Mesenchymal stem cell (in vitro differentiated cells and primary cell): ENCODE measurements around the gene EXOG.

Experiments
- DNase-seq: peaks from one replicate; pipeline ENCODE4 v3.0.0-alpha.2; 2013
- H2AFZ ChIP-seq: one replicate; pipeline ENCODE4 v1.6.1; 2013; ENCODE audit warnings: low read depth, mild to moderate bottlenecking, control low read depth, inconsistent platforms, low read length, moderate library complexity
- H2AK5ac ChIP-seq: 2 replicates; pipeline ENCODE4 v1.6.1; 2013; ENCODE audit warnings: low read length, moderate library complexity, mild to moderate bottlenecking, inconsistent platforms; ENCODE audit not compliant: severe bottlenecking
- H2BK120ac ChIP-seq: one replicate; pipeline ENCODE4 v1.6.1; 2013; ENCODE audit warnings: low read depth, mild to moderate bottlenecking, inconsistent platforms, low read length, moderate library complexity
- H2BK12ac ChIP-seq, 2 experiments: one replicate each; pipeline ENCODE4 v1.6.1; 2013; ENCODE audit warnings: inconsistent platforms in 2 of 2, low read length in 2 of 2, mild to moderate bottlenecking in 2 of 2, moderate library complexity in 2 of 2, control low read depth in 1 of 2
- H2BK15ac ChIP-seq: one replicate; pipeline ENCODE4 v1.6.1; 2013; ENCODE audit warnings: mild to moderate bottlenecking, low read depth, inconsistent platforms; ENCODE audit not compliant: poor library complexity, severe bottlenecking
- H2BK5ac ChIP-seq: 2 replicates; pipeline ENCODE4 v1.6.1; 2013; ENCODE audit warnings: low read depth, mild to moderate bottlenecking, low read length, control low read depth, inconsistent platforms; ENCODE audit not compliant: poor library complexity, severe bottlenecking
- H3K14ac ChIP-seq, 2 experiments: one replicate each; pipeline ENCODE4 v1.6.1; 2013; ENCODE audit warnings: inconsistent platforms in 2 of 2, low read length in 2 of 2, control low read depth in 1 of 2, mild to moderate bottlenecking in 1 of 2, moderate library complexity in 1 of 2
- H3K18ac ChIP-seq, 2 experiments: one replicate each; pipeline ENCODE4 v1.6.1; 2013; ENCODE audit warnings: inconsistent platforms in 2 of 2, low read length in 2 of 2, control low read depth in 1 of 2, low read depth in 1 of 2, mild to moderate bottlenecking in 1 of 2
- H3K23ac ChIP-seq, 2 experiments: one replicate each; pipeline ENCODE4 v1.6.1; 2013; ENCODE audit warnings: inconsistent platforms in 2 of 2, low read length in 2 of 2, mild to moderate bottlenecking in 2 of 2, moderate library complexity in 2 of 2, control low read depth in 1 of 2
- H3K27ac ChIP-seq: 2 replicates; pipeline ENCODE4 v1.5.1; 2013; ENCODE audit warnings: mild to moderate bottlenecking, moderate library complexity, low read length, control low read depth, inconsistent platforms; ENCODE audit not compliant: poor library complexity, severe bottlenecking
- H3K27me3 ChIP-seq, 2 experiments: 2 replicates each; pipeline versions ENCODE4 v1.6.1 to v1.7.0; 2013; ENCODE audit warnings: low read length in 2 of 2, mild to moderate bottlenecking in 2 of 2, moderate library complexity in 2 of 2, control low read depth in 1 of 2, inconsistent platforms in 1 of 2; ENCODE audit not compliant: control insufficient read depth in 1 of 2, insufficient read depth in 1 of 2
- H3K36me3 ChIP-seq, 2 experiments: 2 replicates each; pipeline versions ENCODE4 v1.6.1 to v1.7.0; 2013; ENCODE audit warnings: low read length in 2 of 2, control low read depth in 1 of 2, inconsistent platforms in 1 of 2, low read depth in 1 of 2, mild to moderate bottlenecking in 1 of 2; ENCODE audit not compliant: insufficient read depth in 2 of 2, control insufficient read depth in 1 of 2
- H3K4ac ChIP-seq, 2 experiments: one replicate each; pipeline ENCODE4 v1.6.1; 2013; ENCODE audit warnings: inconsistent platforms in 2 of 2, low read length in 2 of 2, mild to moderate bottlenecking in 2 of 2, moderate library complexity in 2 of 2, control low read depth in 1 of 2, low read depth in 1 of 2
- H3K4me1 ChIP-seq: 2 replicates; pipeline ENCODE4 v1.6.1; 2013; ENCODE audit warnings: low read depth, low read length, control low read depth; ENCODE audit not compliant: control insufficient read depth, insufficient read depth
- H3K4me2 ChIP-seq: 2 replicates; pipeline ENCODE4 v1.6.1; 2013; ENCODE audit warnings: low read length, mild to moderate bottlenecking, inconsistent platforms; ENCODE audit not compliant: poor library complexity, severe bottlenecking
- H3K4me3 ChIP-seq, 2 experiments: 2 replicates each; pipeline versions ENCODE4 v1.5.1 to v1.7.0; 2013; ENCODE audit warnings: low read length in 2 of 2, mild to moderate bottlenecking in 2 of 2, control low read depth in 1 of 2, low read depth in 1 of 2; ENCODE audit not compliant: insufficient read depth in 1 of 2
- H3K79me1 ChIP-seq: replicated peaks from 2 replicates; pipeline ENCODE4 v1.6.1; 2013; ENCODE audit warnings: mild to moderate bottlenecking, control low read depth, low read length, inconsistent platforms; ENCODE audit not compliant: poor library complexity, severe bottlenecking
- H3K9ac ChIP-seq: 2 replicates; pipeline ENCODE4 v1.7.0; 2013; ENCODE audit warnings: mild to moderate bottlenecking, low read length, moderate library complexity
- H3K9me3 ChIP-seq: 2 replicates; pipeline ENCODE4 v1.7.0; 2013; ENCODE audit warnings: mild to moderate bottlenecking, low read length; ENCODE audit not compliant: control insufficient read depth
- H4K8ac ChIP-seq: one replicate; pipeline ENCODE4 v1.6.1; 2013; ENCODE audit warnings: inconsistent platforms, mild to moderate bottlenecking, low read length, moderate library complexity
- H4K91ac ChIP-seq: one replicate; pipeline ENCODE4 v1.6.1; 2013; ENCODE audit warnings: mild to moderate bottlenecking, low read length, inconsistent platforms
- WGBS: methylation state at CpG from one replicate; pipeline ENCODE4 v1.1.7; 2013; ENCODE audit warnings: mixed read lengths; 5-methylcytosine and 5-hydroxymethylcytosine counted together

EXOG gene

DNA sequence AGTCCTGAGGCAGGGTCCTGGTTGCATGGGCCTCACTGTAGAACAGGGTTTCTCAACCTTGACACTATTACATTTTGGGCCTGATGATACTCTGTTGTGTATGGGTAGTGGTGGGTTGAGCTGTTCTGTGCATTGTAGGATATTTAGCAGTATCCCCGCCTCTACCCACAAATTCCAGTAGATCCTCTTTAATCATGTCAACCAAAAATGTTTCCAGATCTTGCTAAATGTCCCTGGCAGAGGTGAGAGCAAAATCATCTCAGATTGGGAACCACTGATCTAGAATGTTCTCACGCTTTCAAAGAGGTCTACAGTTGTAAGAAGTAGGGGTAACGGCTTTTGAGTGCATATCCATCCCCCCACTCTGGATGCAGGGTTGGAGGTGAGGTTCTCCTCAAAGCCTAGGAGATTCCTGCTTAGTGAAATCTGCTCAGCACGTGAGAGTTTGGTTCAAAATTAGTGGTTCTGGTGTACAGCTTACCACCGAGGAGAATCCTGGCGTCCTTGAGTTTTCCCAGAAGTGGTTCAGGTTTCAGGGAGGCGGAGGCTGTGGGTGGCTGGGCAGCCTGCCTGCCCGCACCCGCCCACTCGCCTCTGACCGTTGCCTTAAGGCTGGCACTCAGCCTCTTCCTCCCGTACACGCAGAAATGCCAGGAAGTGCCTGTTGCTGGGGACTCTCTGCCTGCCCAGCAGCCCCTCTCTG is 37.2 kb upstream of the EXOG start:
- no peaks in the 10 kb centered on the region for H3K36me3 ChIP-seq
- H3K4me1 ChIP-seq: peaks cover 20% of the 10 kb centered on the region
- no peak overlapping the region for H3K23ac ChIP-seq
- no peak overlapping the region for H3K4ac ChIP-seq
- no peak overlapping the region for H3K4me2 ChIP-seq
- no peak overlapping the region for H2BK5ac ChIP-seq
- H3K9ac ChIP-seq: no peak overlapping the region
- no peak overlapping the region for H2BK12ac ChIP-seq
- H3K18ac ChIP-seq: no peak overlapping the region
- H4K91ac ChIP-seq: no peak overlapping the region
- H2AK5ac ChIP-seq: no peak overlapping the region
- H3K79me1 ChIP-seq: peaks cover 75% of the 10 kb centered on the region
- H3K14ac ChIP-seq: peak overlapping the region in 1 of 2 experiments; percentile 55
- H3K4me3 ChIP-seq: no peak overlapping the region
- H2AFZ ChIP-seq: no peak overlapping the region
- no peaks in the 10 kb centered on the region for H3K9me3 ChIP-seq
- peaks cover 0 to 5% of the 10 kb centered on the region in 2 experiments for H3K27me3 ChIP-seq
- no peak overlapping the region for H2BK120ac ChIP-seq
- no peak overlapping the region for H2BK15ac ChIP-seq
- no peak overlapping the region for H4K8ac ChIP-seq
- WGBS: 93% methylated on average over 12 of the region's 13 CpGs
- no peak for DNase-seq
- no peak overlapping the region for H3K27ac ChIP-seq

DNA sequence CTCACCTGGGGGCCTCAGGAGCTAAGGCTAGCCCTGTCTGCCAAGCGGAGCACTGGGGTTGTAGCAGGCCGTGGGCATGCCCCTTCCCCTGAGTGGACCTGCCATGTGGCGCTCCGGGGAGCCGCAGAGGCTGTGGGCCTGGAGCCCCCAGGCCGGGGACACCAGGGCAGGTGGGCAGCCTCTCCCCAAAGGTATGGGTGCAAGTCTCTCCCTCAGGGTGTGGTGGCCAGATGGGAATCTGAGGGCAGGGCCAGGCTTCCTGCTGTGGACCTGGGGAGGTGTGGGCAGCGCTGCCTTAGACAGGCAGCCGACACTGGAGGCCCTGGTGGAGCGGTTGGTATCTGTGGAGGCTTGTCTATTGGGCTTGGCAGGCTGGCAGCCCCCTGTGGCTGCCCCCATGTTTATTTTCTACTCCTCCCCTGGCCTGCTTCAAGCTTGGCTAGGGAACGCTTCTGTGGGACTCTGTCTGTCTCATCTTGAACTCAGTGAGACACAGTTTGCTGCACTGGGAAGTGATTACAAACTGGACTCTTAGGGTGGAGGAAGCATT is 36.6 kb upstream of the EXOG start:
- Histone ChIP-seq H2BK5ac (no peak overlapping the region), H4K91ac (no peak overlapping the region), H3K4ac (no peak overlapping the region), H3K4me2 (no peak overlapping the region), H3K23ac (no peak overlapping the region), H3K18ac (no peak overlapping the region), H2BK12ac (no peak overlapping the region), H3K27ac (no peak overlapping the region), H3K4me1 (peaks cover 19% of the 10 kb centered on the region), H2BK15ac (no peak overlapping the region), H2AK5ac (no peak overlapping the region), H4K8ac (no peak overlapping the region), H2AFZ (no peak overlapping the region), H3K9ac (no peak overlapping the region), H3K4me3 (no peak overlapping the region), H3K36me3 (no peaks in the 10 kb centered on the region), H2BK120ac (no peak overlapping the region), H3K9me3 (no peaks in the 10 kb centered on the region), H3K79me1 (peaks cover 77% of the 10 kb centered on the region), H3K27me3 (peaks cover 0 to 5% of the 10 kb centered on the region in 2 experiments), H3K14ac (peak overlapping the region in 1 of 2 experiments; percentile 55)
- 94% methylated on average over 10 of the region's 10 CpGs for WGBS
- no peak for DNase-seq

DNA sequence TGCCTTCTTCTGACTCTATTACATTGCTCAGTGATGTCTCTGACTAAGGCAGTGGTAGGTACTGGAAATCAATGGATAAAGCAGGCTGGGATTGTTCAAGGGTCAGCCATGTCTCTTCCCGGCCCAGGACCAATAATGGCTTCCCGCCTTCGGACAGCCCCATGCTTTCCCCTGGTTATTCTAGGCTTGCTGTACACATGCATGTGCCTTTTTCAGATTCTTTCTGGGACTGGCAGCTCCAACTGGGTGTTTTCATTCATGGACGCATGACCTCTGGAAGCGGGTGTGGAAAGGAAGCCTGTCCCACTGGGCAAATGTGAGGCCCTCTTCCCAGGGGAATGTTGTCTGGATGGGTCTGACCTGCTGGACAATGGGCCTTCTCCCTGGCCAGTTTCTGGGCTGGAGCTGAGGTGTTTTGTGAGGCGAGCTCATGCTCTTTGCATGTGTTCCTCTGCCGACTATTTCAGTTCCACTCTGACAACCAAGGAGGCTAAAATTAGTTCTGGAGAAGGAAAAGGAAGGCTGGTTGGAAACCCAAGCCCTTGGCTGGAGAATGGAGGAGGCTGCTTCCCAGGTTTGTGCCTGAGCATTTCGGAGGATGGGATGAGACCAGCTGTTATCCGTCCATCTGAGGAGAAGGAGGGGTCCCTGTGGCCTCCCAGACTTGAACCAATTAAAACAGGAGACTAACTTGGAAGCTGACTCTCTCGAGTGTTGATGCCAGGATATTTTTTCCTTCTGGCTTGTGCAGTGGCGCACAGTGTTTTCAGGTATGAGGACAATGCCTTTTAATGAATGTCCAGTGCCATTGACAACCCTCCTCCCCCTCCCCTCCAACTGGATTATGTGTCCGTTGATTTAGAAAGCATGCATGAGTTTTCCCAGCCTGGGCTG is 35.5 kb upstream of the EXOG start:
- peaks cover 12% of the 10 kb centered on the region for H3K4me1 ChIP-seq
- WGBS: 96% methylated on average over 12 of the region's 12 CpGs
- H3K23ac ChIP-seq: no peak overlapping the region
- H2BK12ac ChIP-seq: no peak overlapping the region
- H3K4me2 ChIP-seq: no peak overlapping the region
- no peak overlapping the region for H2BK120ac ChIP-seq
- DNase-seq: no peak
- no peak overlapping the region for H3K4ac ChIP-seq
- no peak overlapping the region for H2BK5ac ChIP-seq
- H3K18ac ChIP-seq: no peak overlapping the region
- H3K79me1 ChIP-seq: peaks cover 74% of the 10 kb centered on the region
- peaks cover 0 to 3% of the 10 kb centered on the region in 2 experiments for H3K27me3 ChIP-seq
- H3K27ac ChIP-seq: no peak overlapping the region
- H3K36me3 ChIP-seq: no peaks in the 10 kb centered on the region
- no peak overlapping the region for H4K91ac ChIP-seq
- no peak overlapping the region for H2BK15ac ChIP-seq
- no peak overlapping the region for H2AK5ac ChIP-seq
- H3K9ac ChIP-seq: no peak overlapping the region
- no peak overlapping the region for H3K14ac ChIP-seq
- H2AFZ ChIP-seq: no peak overlapping the region
- no peak overlapping the region for H4K8ac ChIP-seq
- H3K4me3 ChIP-seq: no peak overlapping the region
- peaks cover 4% of the 10 kb centered on the region for H3K9me3 ChIP-seq

DNA sequence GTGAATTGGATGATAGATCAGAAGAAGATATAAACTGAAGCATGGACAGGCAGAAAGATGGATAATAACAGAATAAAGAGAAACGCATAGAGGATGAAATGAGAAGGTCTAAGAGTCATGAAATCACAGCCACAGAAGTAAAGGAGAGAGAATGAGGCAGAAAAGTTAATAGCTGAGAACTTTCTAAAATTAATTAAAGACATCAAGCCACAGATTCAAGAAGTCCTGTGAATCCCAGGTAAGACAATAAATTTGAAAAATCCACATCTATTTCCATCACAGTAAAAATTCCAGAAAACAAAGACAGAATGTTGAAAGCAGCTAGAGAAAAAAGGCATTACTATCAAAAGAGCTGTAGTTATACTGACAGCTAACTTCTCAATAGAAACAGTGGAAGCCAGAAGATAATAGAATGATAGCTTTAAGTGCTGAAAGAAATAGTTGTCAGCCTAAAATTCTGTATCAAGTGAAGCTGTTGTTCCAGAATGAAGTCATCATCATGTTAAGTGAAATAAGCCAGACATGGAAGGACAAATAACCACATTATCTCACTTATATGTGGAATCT is 30.5 kb upstream of the EXOG start:
- Histone ChIP-seq H3K4me1 (no peaks in the 10 kb centered on the region), H3K9ac (no peak overlapping the region), H4K91ac (no peak overlapping the region), H3K79me1 (peaks cover 46% of the 10 kb centered on the region), H3K18ac (no peak overlapping the region), H3K23ac (no peak overlapping the region), H3K36me3 (no peaks in the 10 kb centered on the region), H2BK12ac (no peak overlapping the region), H4K8ac (no peak overlapping the region), H2BK120ac (no peak overlapping the region), H2AK5ac (no peak overlapping the region), H3K27ac (no peak overlapping the region), H2BK5ac (no peak overlapping the region), H3K4me3 (no peak overlapping the region), H3K4me2 (no peak overlapping the region), H3K9me3 (peaks cover 25% of the 10 kb centered on the region), H2AFZ (no peak overlapping the region), H3K14ac (no peak overlapping the region), H3K27me3 (no peaks in the 10 kb centered on the region), H2BK15ac (no peak overlapping the region), H3K4ac (no peak overlapping the region)
- DNase-seq: no peak
- WGBS: 100% methylated on average over 1 of the region's 1 CpG
